ENCODE data around the gene TTLL10.
A peak's percentile ranks its signal among the peaks of the same experiment; 100 is the strongest.

Gene TTLL10

GRCh38 chr1:1173061-1173792 is 453 bp upstream of the TTLL10 start:
- peak; percentile 44 for DNase-seq (ENCODE audit: low spot score)

- DNase-seq (ENCODE audit: low spot score) = peak; percentile 44
These were observed 1.8 kb downstream of the TTLL10 start for GRCh38 chr1:1175221-1176062.

DNA sequence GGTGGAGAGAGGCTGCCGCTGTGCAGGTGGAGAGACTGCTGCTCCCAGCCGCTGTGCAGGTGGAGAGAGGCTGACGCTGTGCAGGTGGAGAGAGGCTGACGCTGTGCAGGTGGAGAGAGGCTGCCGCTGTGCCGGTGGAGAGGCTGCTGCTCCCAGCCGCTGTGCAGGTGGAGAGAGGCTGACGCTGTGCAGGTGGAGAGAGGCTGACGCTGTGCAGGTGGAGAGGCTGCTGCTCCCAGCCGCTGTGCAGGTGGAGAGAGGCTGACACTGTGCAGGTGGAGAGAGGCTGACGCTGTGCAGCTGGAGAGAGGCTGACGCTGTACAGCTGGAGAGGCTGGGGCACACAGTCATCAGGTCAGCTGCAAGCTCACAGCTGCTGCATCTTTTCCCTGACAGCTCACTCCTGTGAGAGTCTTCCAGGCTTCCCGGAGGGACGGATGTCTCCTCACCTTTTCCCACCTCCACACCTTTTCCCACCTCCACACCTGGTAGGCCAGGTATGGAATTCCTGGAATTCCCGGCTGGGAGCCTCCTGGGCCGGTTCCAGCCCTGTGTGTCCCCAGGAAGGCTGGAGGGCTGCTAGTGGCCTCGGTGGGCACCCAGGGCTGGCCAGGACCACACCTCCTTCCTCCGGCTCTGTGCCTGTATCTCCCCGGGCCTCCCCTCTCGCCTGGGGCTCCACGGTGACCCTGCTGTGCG is 2.5 kb downstream of the TTLL10 start:
- DNase-seq (ENCODE audit: low spot score) = peak; percentile 45

GRCh38 chr1:1176931-1177330 is 3.3 kb downstream of the TTLL10 start:
- no peak for DNase-seq (ENCODE audit: low spot score)

- DNase-seq (ENCODE audit: low spot score) = peak; percentile 43
These were observed 3.9 kb downstream of the TTLL10 start for GRCh38 chr1:1177452-1178206.

DNA sequence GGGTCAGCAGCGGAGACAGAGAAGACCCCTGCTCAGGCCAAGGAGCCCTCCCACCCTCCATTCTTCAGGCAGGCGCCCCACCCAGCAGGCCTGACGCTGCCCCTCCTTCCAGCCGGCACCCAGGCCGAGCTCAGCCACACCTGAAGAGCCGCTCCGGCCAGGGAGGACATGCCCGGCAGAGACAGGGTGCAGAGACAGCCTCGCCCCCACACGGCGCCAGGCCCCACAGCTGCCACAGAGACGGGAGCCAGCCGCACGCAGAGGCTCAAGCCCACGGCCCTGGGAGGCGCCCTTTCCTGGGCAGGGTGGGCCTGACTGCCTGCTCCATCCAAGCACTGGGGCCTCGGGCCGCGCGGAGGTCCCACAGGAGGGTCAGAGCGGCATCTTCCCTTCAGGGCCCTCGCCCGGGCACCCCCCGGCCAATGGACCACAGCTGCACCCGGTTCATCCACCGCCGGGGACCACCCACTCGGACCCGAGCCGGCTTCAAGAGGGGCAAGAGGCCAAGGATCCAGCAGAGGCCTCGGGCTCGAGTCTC is 5.2 kb downstream of the TTLL10 start:
- DNase-seq (ENCODE audit: low spot score) = no peak

DNA sequence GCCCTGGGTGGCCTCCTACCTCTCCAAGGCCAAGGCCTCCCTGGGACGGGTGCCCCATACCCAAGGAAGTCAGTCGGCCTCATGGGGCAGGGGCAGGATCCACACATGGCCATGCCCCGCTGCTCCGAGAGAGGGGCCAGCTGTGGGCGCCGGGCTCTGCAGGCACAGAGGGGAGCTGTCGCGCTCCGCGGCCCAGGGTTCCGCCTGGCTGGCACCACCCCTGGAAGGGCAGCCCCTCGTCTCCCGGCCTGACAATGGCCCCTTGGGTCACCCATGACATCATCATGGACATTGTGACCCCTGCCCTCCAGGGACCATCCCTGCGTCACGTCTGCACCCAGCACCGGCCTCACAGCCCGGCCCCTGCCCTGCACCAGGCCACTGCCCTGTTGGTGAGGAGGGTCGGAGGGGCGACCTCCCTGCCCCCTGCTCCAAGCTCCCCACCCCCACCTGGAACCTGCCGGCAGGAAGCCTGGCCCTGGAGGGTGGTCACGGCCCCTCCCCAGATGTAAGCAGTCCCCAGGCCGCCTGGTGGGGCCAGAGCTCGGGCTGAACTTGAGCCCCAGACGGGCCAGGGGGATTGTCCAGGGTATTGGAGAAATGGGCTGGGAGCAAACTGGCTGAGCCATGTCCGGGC is 5.8 kb downstream of the TTLL10 start:
- DNase-seq (ENCODE audit: low spot score) = no peak

GRCh38 chr1:1179983-1180861 is 6.5 kb downstream of the TTLL10 start:
- DNase-seq (ENCODE audit: low spot score) = no peak

DNA sequence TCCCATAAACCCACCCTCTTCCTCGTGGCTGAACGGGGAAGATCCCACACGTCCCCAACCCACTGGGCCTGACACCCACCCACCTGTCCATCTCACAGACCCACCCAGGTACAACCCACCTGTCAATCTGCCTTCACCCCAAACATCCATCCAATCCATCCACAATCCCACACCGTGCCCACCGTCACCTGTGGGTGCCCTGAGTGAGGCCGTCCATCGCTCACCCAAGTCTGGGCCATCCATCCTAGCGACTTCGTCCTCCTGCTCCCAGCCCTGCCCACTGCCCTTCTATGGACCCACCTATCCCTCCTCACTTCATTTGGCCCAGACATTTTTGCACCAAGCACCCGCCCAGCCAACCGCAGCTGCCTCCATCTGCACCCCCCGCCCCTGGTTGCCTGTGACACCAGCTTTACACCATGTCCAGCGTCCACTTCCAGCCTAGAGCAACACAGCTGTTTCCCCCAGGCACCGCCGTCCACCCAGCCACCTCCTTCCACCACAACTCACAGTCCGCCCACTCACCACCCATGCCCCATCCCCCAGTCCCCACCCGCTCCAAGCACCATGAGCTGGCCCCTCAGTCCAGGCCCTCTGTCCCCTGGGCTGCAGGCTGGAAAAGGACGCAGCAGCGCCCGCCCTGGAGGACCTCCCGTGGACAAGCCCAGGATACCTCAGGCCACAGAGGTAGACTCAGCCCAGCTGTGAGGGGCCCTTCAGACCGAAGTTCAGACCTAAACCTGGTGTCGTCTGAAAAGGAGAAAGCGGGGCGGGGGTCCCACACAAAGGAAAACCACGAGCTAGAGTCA is 7.7 kb downstream of the TTLL10 start:
- DNase-seq (ENCODE audit: low spot score) = no peak

- DNase-seq (ENCODE audit: low spot score) = no peak
These were observed 8.3 kb downstream of the TTLL10 start for GRCh38 chr1:1181938-1182410.

- DNase-seq (ENCODE audit: low spot score) = no peak
These were observed 9.0 kb downstream of the TTLL10 start for GRCh38 chr1:1182491-1183220.

DNA sequence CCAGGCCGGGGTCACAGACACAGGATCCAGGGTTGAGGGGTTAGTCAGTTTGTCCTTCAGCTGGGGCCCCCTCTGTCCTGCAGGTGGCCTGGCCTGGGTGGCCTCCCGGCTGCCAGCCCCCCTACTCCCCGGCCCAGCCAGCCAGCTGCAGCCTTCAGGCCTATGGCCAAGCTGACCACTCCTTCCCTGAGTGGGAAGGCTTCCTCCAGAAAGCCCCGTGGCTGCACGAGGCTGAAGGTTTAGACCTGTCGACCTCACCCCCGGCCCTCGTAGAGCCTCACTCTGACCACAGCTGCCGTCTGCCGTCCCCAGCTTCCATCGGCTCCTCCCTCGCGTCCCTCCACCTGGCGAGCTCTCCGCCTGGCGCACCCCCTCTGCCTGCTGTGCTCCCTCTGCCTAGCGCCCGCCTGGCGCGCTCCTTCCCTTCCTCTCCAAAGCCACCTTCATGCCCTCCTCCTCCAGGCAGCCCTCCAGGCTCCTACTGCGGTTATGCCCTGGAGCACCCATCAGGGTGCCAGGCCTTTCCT is 9.6 kb downstream of the TTLL10 start:
- no peak for DNase-seq (ENCODE audit: low spot score)

GRCh38 chr1:1183833-1184775 is 10.4 kb downstream of the TTLL10 start:
- no peak for DNase-seq (ENCODE audit: low spot score)

- no peak for DNase-seq (ENCODE audit: low spot score)
These were observed 11.6 kb downstream of the TTLL10 start for GRCh38 chr1:1185101-1185765.

DNA sequence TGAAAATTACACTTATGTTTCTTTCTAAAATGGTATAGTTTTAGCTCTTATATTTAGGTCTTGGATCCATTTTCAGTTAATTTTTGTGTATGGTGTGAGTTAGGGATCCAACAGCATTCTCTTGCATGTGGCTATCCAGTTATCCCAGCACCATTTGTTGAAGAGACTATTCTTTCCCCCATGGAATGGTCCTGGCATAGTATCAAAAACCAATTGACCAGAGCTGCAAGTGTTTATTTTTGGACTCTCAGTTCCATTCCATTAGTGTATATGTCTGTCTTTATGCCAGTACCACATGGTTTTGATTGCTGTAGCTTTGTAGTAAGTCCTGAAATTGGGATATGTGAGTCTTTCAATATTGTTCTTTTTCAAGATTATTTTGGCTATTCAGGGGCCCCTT is 14.3 kb downstream of the TTLL10 start:
- DNase-seq (ENCODE audit: low spot score) = no peak

- DNase-seq (ENCODE audit: low spot score) = no peak
These were observed 15.4 kb downstream of the TTLL10 start for GRCh38 chr1:1189111-1189510.

DNA sequence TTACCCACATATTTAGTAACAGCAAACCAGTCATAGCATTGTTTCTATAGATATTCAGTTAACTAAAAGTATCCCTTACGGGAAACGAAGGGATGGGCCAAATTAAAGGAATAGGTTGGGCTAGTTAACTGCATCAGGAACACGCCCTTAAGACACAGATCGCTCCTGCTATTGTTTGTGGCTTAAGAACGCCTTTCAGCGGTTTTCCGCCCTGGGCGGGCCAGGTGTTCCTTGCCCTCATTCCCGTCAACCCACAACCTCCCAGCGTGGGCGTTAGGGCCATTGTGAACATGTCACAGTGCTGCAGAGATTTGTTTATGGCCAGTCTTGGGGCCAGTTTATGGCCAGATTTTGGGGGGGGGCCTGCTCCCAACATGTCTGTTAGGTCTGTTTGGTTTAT is 18.1 kb downstream of the TTLL10 start:
- no peak for DNase-seq (ENCODE audit: low spot score)
